ENCODE measurements around the gene NPTX1.

DNA sequence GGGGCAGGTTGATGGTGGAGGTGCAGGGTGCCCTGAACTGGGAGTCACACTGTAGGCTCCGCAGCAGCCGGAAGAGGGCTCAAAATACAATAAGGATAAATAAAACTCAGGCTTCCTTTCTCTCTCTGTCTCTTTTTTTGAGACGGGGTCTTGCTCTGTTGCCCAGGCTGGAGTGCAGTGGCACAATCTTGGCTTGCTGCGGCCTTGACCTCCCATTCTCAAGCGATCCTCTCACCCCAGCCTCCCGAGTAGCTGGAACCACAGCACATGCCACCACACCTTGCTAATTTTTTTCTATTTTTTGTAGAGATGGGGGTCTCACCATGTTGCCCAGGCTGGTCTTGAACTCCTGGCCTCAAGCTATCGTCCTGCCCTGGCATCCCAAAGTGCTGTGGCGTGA, 32.9 kb upstream of the NPTX1 start:
- TF ChIP-seq YY1 (IDR thresholded peaks at IDR 0.05; ENCODE audit: insufficient read depth, insufficient read length): no peak
- TF ChIP-seq SUZ12 (IDR thresholded peaks at IDR 0.05; ENCODE audit: extremely low read depth, insufficient read depth, insufficient read length): no peak
- no peak for TF ChIP-seq ZNF274 (IDR thresholded peaks at IDR 0.05; ENCODE audit: low read depth, low read length)

Measured in NT2/D1 (cell line).